Measurements from ENCODE around the gene CLP1.
"Not testable (repeated sequence)": the region's sequence is repeated elsewhere in the genome, so short reads cannot be mapped to it uniquely, and the experiment has no call there.

Gene CLP1

DNA sequence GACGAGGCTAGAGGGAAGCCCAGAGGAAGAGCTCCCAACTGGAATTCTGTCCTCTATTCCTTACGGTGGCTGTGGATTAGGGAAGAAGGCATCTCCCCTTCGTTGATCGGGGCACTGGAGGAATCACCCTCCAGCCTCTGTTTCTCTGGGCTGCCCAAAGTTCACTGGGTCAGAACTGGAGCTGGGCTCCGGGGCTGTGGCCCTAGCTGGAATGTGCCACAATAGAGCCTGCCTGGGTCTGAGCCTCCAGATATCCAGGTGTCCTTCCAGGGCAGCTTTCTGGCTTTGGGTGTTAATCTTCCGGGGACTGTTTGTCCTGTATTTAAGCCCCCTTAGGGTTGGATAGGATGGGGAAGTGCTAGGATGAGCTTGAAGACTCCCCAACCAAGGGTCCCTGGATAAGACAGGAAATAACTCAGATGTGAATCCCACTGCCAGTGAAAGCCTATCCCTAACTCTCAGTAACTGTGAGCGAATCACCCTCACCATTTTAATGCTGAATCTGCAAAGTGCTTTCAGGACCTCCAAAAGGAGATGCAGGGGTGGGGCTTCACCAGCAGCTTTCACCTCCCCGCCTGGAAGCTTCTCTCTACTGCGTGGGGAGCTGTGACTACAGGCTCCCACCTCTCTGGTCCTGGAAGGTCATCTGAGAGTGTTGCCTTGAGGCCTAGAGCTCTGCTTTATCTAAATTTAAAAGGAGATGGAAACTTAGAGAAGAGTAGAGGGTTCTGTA is 17.3 kb upstream of the CLP1 start:
- DNase-seq (ENCODE audit: low read depth in 2 of 3, low spot score in 1 of 3), result no peak

- DNase-seq (ENCODE audit: low read depth in 2 of 3, low spot score in 1 of 3), result no peak
Observed at GRCh38 chr11:57641011-57641807, 16.4 kb upstream of the CLP1 start.

DNA sequence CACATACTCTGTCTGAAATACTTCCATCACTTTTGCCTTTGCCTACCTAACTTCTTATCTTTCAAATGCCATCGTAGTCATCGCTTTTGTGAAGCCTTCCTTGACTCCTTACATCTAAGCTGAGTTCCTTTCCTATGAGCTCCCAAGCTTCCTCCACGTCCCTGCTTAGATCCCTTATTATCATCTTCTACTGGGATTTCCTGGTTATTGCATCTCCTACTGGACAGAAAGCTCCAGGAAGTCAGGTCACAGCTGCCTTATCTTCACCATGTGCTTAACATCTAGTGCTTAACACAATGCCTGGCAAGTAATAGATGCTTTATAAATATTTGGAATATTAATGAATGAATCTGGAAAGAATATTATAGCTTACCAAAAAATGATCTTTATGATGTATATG is 13.8 kb upstream of the CLP1 start:
- DNase-seq (ENCODE audit: low read depth in 2 of 3, low spot score in 1 of 3), result no peak

DNA sequence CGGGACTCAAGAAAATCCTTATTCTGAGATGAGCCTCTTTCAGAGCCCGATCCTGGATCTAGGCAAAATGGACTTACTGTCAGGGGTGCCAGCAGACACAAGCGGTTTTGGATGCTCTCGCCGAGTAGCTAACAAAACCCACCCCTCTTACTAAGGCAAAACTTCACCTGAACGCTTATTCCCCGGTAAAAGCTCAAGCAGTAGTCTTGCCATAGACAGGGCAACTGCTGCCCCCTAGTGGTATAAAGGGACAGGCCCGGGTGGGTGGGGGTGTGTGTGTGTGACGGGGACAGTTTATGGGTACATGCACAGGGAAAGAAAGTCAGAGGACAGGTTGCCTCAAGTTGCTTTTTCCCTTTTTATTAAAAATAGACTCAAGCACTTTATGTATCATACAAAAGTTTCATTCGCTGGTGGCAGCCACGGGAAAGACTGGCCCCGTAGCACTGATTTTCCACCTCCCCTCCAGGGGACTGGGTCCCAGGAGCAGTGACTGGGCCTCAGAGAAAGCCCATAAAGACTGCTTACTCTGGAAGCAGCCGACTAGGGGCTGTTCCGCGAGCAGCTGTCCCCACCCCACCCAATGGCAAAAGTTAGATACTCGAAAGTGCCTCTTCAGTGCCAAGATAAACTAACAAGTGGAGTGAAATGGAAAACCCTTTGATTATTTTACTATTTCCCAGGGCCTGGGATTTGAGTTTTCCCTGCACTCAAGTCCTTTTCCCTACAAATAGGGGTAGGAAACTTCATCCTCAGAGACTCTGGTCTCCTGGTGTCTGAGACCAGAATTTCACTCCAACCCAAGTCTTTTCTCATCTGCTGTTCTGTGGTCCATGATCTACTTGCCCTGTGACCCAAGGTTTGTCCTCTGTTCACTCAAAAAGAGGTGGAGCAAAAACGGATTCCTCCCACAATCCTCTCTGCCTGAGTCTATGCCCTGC is 12.5 kb upstream of the CLP1 start:
- DNase-seq (ENCODE audit: low read depth in 2 of 3, low spot score in 1 of 3), result peak; percentile 78 to 95 (median 78)

DNA sequence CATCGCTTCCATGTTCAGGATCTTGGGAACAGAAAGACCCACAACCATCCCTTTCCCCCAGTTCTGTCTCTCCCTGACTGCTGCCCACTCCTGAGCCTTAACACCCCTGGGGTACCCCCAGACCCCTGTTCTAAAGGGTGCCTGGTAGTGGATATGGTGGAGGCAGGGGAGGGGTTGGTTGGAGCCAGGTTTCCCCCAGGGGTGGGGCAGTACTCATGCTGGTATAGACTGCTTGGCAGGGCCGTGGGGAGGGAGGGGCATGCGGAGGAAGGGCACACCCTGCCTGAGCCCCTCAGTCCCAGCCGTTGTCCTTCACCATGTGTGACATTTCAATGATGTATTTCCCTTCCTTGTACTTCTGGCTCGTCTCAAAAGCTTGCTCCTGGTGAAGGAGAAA is 11.9 kb upstream of the CLP1 start:
- DNase-seq (ENCODE audit: low read depth in 2 of 3, low spot score in 1 of 3), result no peak

GRCh38 chr11:57646194-57646798 is 11.3 kb upstream of the CLP1 start:
- no peak for DNase-seq (ENCODE audit: low read depth in 2 of 3, low spot score in 1 of 3)

DNA sequence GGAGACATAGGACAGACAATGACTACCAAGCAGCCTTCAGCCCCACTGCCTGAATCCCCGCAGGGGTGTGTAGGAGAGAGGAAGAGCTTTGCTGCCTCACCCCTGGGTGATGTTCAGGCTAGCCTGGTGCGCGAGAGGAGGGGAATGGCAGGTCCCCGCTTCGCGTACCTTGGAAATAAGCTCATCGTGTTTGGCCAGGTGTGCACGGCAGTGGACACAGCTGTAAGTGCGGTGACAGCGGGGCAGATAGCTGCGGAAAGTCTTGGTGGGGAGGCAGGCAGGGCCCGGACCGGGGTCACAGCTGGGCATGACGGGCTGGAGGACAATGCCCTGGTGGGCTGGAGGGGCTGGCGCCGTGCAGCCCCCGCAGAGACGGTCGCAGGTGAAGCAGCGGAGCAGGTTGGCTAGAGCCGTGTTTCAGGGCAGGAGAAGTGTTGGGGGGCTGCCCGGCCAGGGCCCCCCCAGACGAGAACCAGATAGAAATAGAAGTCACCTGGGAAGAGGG is 10.7 kb upstream of the CLP1 start:
- DNase-seq (ENCODE audit: low read depth in 2 of 3, low spot score in 1 of 3), result no peak

- no peak for DNase-seq (ENCODE audit: low read depth in 2 of 3, low spot score in 1 of 3)
Observed at GRCh38 chr11:57647372-57647771, 10.2 kb upstream of the CLP1 start.

GRCh38 chr11:57647960-57648800 is 9.4 kb upstream of the CLP1 start:
- no peak for DNase-seq (ENCODE audit: low read depth in 2 of 3, low spot score in 1 of 3)

GRCh38 chr11:57648801-57649735 is 8.5 kb upstream of the CLP1 start:
- DNase-seq (ENCODE audit: low read depth in 2 of 3, low spot score in 1 of 3), result no peak

DNA sequence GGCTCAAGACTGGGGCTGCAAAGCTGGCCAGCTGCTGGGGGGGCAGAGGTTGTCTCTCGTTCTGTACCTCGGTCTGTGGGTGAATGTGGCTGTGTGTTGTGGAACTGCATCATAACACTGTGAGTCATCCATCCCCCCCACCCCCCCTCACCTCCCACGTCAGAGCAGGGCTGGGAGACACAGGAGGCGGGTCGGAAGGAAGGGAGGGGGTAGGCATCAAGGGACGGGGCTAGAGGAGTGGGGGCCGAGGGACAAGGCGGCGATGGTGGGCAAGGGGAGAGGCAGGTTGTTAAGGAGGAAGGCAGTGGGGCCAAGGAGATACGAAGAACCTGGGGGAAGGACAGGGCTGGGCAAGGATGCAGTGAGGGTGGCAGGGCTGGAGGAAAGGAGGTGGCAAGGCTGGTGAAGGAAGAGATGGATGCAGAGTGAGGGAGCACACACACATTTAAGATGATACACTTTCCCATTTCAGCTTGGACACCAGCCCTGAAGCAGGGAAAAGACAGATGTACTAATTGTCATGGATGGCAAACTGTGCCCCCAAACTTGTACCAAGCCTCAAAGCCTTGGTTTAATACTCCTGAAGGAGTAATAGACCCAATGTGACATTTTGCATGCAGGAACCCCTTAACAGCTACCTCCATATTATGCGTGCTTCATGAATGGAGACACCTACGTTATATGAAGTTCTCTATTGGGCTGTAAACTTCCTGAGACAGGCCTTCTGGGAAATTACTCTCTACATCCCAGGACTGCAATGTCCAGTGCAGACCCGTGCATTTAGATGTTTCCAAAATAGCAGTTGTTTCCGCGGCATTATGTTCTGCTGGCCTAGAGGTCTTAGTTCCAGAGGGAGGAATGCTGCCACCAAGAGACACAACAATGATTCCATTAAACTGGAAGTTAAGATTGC is 7.5 kb upstream of the CLP1 start, which contains the start of gene YPEL4:
TSS of gene YPEL4 (minus strand) at position 87 of the 913 bp plus-strand sequence. CDS start 2,805 bp downstream, outside the sequence.
- peak in 1 of 3 donors; percentile 41 for DNase-seq (ENCODE audit: low read depth in 2 of 3, low spot score in 1 of 3)

DNA sequence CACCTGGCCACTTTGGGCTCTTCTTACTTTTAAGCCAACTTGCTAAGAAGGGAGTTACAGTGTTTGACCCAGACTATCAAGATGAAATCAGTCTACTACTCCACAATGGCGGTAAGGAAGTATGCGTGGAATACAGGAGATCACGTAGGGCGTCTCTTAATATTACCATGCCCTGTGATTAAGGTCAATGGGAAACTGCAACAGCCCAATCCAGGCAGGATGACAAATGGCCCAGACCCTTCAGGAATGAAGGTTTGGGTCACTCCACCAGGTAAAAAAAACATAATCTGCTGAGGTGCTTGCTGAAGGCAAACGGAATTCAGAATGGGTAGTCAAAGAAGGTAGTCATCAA is 6.8 kb upstream of the CLP1 start:
- DNase-seq (ENCODE audit: low read depth in 2 of 3, low spot score in 1 of 3), result no peak

- no peak for DNase-seq (ENCODE audit: low read depth in 2 of 3, low spot score in 1 of 3)
Observed at GRCh38 chr11:57651408-57651807, 6.2 kb upstream of the CLP1 start.

GRCh38 chr11:57652230-57652629 is 5.3 kb upstream of the CLP1 start:
- DNase-seq (ENCODE audit: low read depth in 2 of 3, low spot score in 1 of 3), result not testable (repeated sequence)

DNA sequence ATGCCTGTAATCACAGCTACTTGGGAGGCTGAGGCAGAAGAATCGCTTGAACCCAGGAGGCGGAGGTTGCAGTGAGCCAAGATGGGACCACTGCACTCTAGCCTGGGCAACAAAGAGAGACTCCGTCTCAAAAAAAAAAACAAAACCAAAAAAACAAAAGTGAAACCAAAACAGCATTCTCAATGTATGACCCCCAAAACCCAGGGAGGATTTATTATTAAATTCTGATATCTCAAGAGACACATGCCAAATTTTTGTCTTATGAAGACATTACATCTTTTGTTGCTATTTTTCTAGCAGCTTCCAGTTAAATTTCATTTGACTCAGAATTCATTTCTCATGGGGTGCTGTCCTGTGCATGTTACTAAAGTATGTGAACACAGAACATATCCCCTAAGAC is 4.9 kb upstream of the CLP1 start:
- DNase-seq (ENCODE audit: low read depth in 2 of 3, low spot score in 1 of 3), result no peak

GRCh38 chr11:57653163-57653562 is 4.4 kb upstream of the CLP1 start:
- DNase-seq (ENCODE audit: low read depth in 2 of 3, low spot score in 1 of 3), result no peak

- no peak for DNase-seq (ENCODE audit: low read depth in 2 of 3, low spot score in 1 of 3)
Observed at GRCh38 chr11:57656885-57657193, 723 bp upstream of the CLP1 start.

- DNase-seq (ENCODE audit: low read depth in 2 of 3, low spot score in 1 of 3), result no peak
Observed at GRCh38 chr11:57658023-57658361, 430 bp downstream of the CLP1 start.

All from stimulated activated CD4-positive, alpha-beta T cell treated with anti-CD3 and anti-CD28 coated beads, Interleukin-12 subunit alpha, Interleukin-12 subunit beta, amount 100 ng/mL, for 48 hours (primary cell).